OCI-LY7 (cell line): ENCODE results near the gene FPR1.

Source experiments
- CTCF ChIP-seq: fragments of 200-600 bp; sonication (generic); conservative IDR thresholded peaks from 2 replicates; pipeline ENCODE4 v1.5.1; 2014; ENCODE audit warnings: mild to moderate bottlenecking, antibody characterized with exemption, low read length, moderate library complexity, mixed read lengths
- EZH2phosphoT487 ChIP-seq: fragments of 200-600 bp; sonication (generic); IDR thresholded peaks from 2 replicates; pipeline ENCODE4 v1.6.1; 2018; ENCODE audit warnings: low read depth, borderline replicate concordance, mild to moderate bottlenecking, mixed run types, antibody characterized with exemption, low read length, moderate library complexity, mixed read lengths

GRCh38 chr19:51710163-51710562 lies 41.5 kb downstream of the FPR1 start:
- TF ChIP-seq CTCF, result no peak
- TF ChIP-seq EZH2phosphoT487, result no peak
